M059J (cell line): Measurements from ENCODE around the gene SERPINA10. TPM values are rescaled to one million over a fixed set of nuclear protein-coding genes. Genes with fewer than 3 reads are reported as not detected.

Experiments used
- DNase-seq: peaks from one replicate; pipeline ENCODE4 v3.0.0-alpha.2; 2012; ENCODE audit warnings: low read depth
- total RNA-seq: library from RNA; depleted of rRNA; stranded (reverse); fragments of >200 nt; shearing (Covaris generic); gene quantifications from 2 replicates; pipeline ENCODE4 v1.2.3, GENCODE V29; 2014; rRNA removed

SERPINA10 gene
- total RNA-seq, result not detected in 2 replicates

GRCh38 chr14:94292872-94293577 is at the start of gene SERPINA10:
SERPINA10 (minus strand) TSS chr14:94293268; CDS start chr14:94290593, 2,675 bp downstream.
- DNase-seq, result no peak

- peak; percentile 94 for DNase-seq
Observed at GRCh38 chr14:94342334-94342934, 49.4 kb upstream of the SERPINA10 start.

- DNase-seq, result no peak
Observed at GRCh38 chr14:94341656-94342333, 48.7 kb upstream of the SERPINA10 start.

GRCh38 chr14:94340533-94340932 is 47.5 kb upstream of the SERPINA10 start:
- DNase-seq, result no peak

- no peak for DNase-seq
Observed at GRCh38 chr14:94338023-94338422, 45.0 kb upstream of the SERPINA10 start.

- DNase-seq, result peak; percentile 41
Observed at GRCh38 chr14:94337274-94337673, 44.2 kb upstream of the SERPINA10 start.

- DNase-seq, result no peak
Observed at GRCh38 chr14:94334872-94335271, 41.8 kb upstream of the SERPINA10 start.

GRCh38 chr14:94332587-94332986 is 39.5 kb upstream of the SERPINA10 start:
- DNase-seq, result no peak

GRCh38 chr14:94332063-94332583 is 39.1 kb upstream of the SERPINA10 start:
- DNase-seq, result no peak

- no peak for DNase-seq
Observed at GRCh38 chr14:94331462-94331861, 38.4 kb upstream of the SERPINA10 start.

GRCh38 chr14:94330857-94331256 is 37.8 kb upstream of the SERPINA10 start:
- DNase-seq, result no peak

- no peak for DNase-seq
Observed at GRCh38 chr14:94330432-94330831, 37.4 kb upstream of the SERPINA10 start.

GRCh38 chr14:94329857-94330256 is 36.8 kb upstream of the SERPINA10 start:
- DNase-seq, result no peak

GRCh38 chr14:94328196-94328595 is 35.1 kb upstream of the SERPINA10 start:
- no peak for DNase-seq

- DNase-seq, result peak; percentile 50
Observed at GRCh38 chr14:94322648-94323570, 29.8 kb upstream of the SERPINA10 start, which contains the start of gene SERPINA6. SERPINA6 (minus strand) TSS chr14:94323336; CDS start chr14:94314648, 8,688 bp downstream.

- DNase-seq, result no peak
Observed at GRCh38 chr14:94321421-94322271, 28.6 kb upstream of the SERPINA10 start.

GRCh38 chr14:94320243-94320642 is 27.2 kb upstream of the SERPINA10 start:
- peak; percentile 12 for DNase-seq

GRCh38 chr14:94317259-94317658 is 24.2 kb upstream of the SERPINA10 start:
- DNase-seq, result no peak

GRCh38 chr14:94316692-94317091 is 23.6 kb upstream of the SERPINA10 start:
- DNase-seq, result no peak

GRCh38 chr14:94314890-94315289 is 21.8 kb upstream of the SERPINA10 start:
- no peak for DNase-seq
